Motor neuron (in vitro differentiated cells): Measurements from ENCODE around the gene TMEM253. TPM values are rescaled to one million over a fixed set of nuclear protein-coding genes. Genes with fewer than 3 reads are reported as not detected.
A peak's percentile ranks its signal among the peaks of the same experiment; 100 is the strongest.

ENCODE experiments used
- ATAC-seq, 8 experiments: fragments of 200-7000 bp; cut with Tn5 transposase; replicated peaks in 6 of 8; 2 replicates each; pipeline ENCODE4 v1.8.0; 2021; ENCODE audit warnings: mild to moderate bottlenecking in 8 of 8, moderate library complexity in 8 of 8
- H3K27ac ChIP-seq, 2 donors: fragments of 250-450 bp; sonication (Bioruptor Pico); 2 replicates each; pipeline ENCODE4 v1.9.0; 2021; ENCODE audit warnings: antibody characterized with exemption in 2 of 2, mild to moderate bottlenecking in 2 of 2, moderate library complexity in 1 of 2
- H3K4me1 ChIP-seq, 2 donors: fragments of 250-450 bp; sonication (Bioruptor Pico); replicated peaks in 1 of 2; 2 replicates each; pipeline ENCODE4 v1.6.1; 2021; ENCODE audit warnings: antibody characterized with exemption in 2 of 2, mild to moderate bottlenecking in 2 of 2, moderate library complexity in 1 of 2
- H3K4me3 ChIP-seq, 5 donors: fragments of 250-450 bp; sonication (Bioruptor Pico); 2 replicates each; pipeline ENCODE4 v1.9.0; 2021; ENCODE audit warnings: antibody characterized with exemption in 5 of 5, mild to moderate bottlenecking in 5 of 5, moderate library complexity in 4 of 5
- WGBS, 10 experiments: fragments of 450-650 bp; shearing (Covaris generic); methylation state at CpG; one replicate each; pipeline ENCODE4 v1.0.0; 2022; 5-methylcytosine and 5-hydroxymethylcytosine counted together
- in situ Hi-C, 9 experiments: fragments of 400-800 bp; cut with MboI; loops; one replicate each; pipeline ENCODE4 v1.15.0; 2021; ENCODE audit warnings: low sequenced_read_pairs in 9 of 9, low pct_unique_long_range_greater_than_20kb in 2 of 9; ENCODE audit not compliant: unreplicated experiment in 9 of 9
- total RNA-seq, 8 experiments: library from RNA; unstranded; fragments of 300-600 nt; gene quantifications; 2 replicates each; pipeline versions ENCODE4 v1.2.3 to v1.2.4, GENCODE V29; 2022

The TMEM253 gene
- total RNA-seq, 8 experiments from 2014 or later, result 0.37 to 2.5 (median 1.0) TPM

- in situ Hi-C loops, result no loop called here
- 0 to 67% (median 41%) methylated on average over 1 of the region's 1 CpG; no CpG with 5 or more reads in 2 of the 10 experiments for WGBS, 10 experiments
- Histone ChIP-seq H3K4me3 (no peak overlapping the region), H3K27ac (no peak overlapping the region), H3K4me1 (no peaks in the 10 kb centered on the region)
- ATAC-seq, result peak in 3 of 8 experiments; percentile 97 to 99 (median 98)
Observed at GRCh38 chr14:21133901-21134300, 33.0 kb downstream of the TMEM253 start.

GRCh38 chr14:21136024-21136423 is 35.2 kb downstream of the TMEM253 start:
- no peak overlapping the region for H3K27ac ChIP-seq
- in situ Hi-C loops, result no loop called here
- no peaks in the 10 kb centered on the region for H3K4me1 ChIP-seq
- WGBS, 10 experiments, result 0 to 50% (median 0%) methylated on average over 1 of the region's 1 CpG; no CpG with 5 or more reads in 1 of the 10 experiments
- no peak overlapping the region for H3K4me3 ChIP-seq
- ATAC-seq, result no peak

- no peaks in the 10 kb centered on the region for H3K4me1 ChIP-seq
- H3K4me3 ChIP-seq, result no peak overlapping the region
- in situ Hi-C loops, result no loop called here
- no peak overlapping the region for H3K27ac ChIP-seq
- 80 to 100% (median 95%) methylated on average over 1 of the region's 1 CpG; no CpG with 5 or more reads in 4 of the 10 experiments for WGBS, 10 experiments
- no peak for ATAC-seq
Observed at GRCh38 chr14:21142357-21142756, 41.5 kb downstream of the TMEM253 start.

- ATAC-seq, result no peak
- in situ Hi-C loops, result no loop called here
Observed at GRCh38 chr14:21145437-21145836, 44.6 kb downstream of the TMEM253 start.

GRCh38 chr14:21149641-21150367 is 48.9 kb downstream of the TMEM253 start:
- Histone ChIP-seq H3K27ac (no peak overlapping the region), H3K4me3 (no peak overlapping the region), H3K4me1 (no peaks in the 10 kb centered on the region)
- in situ Hi-C loops, result no loop called here
- 20 to 93% (median 72%) methylated on average over 1 to 4 of the region's 4 CpGs for WGBS, 10 experiments
- no peak for ATAC-seq

More at GRCh38 chr14:21145437-21145836, 44.6 kb downstream of the TMEM253 start:
- Histone ChIP-seq H3K27ac (no peak overlapping the region), H3K4me3 (no peak overlapping the region), H3K4me1 (no peaks in the 10 kb centered on the region)

Other genes starting within 250 kb of the TMEM253 start
- not detected for gene RNASE3, start 209.7 kb upstream of the TMEM253 start, total RNA-seq
- 10 to 100 TPM in 1 of 8 experiments, not detected in 7; 19.0 TPM for gene RNASE2, start 145.6 kb upstream of the TMEM253 start, total RNA-seq
- 100 to 1,000 TPM in 1 of 8 experiments, 10 to 100 TPM in 7; 30.2 to 119 (median 58.5) TPM for gene METTL17, start 111.1 kb upstream of the TMEM253 start, total RNA-seq
- under 1 TPM in 4 of 8 experiments, not detected in 4; 0.11 to 0.47 (median 0.39) TPM for gene SLC39A2, start 101.8 kb upstream of the TMEM253 start, total RNA-seq
- 10 to 100 TPM in 5 of 8 experiments, 1 to 10 TPM in 3; 4.1 to 51.8 (median 13.7) TPM for gene NDRG2, start 76.0 kb upstream of the TMEM253 start, total RNA-seq
- under 1 TPM in 3 of 8 experiments, not detected in 5; 0.18 to 0.62 (median 0.38) TPM for gene TPPP2, start 70.8 kb upstream of the TMEM253 start, total RNA-seq
- gene RNASE13, start 66.3 kb upstream of the TMEM253 start, total RNA-seq, result under 1 TPM in 3 of 8 experiments, not detected in 5; 0.17 to 0.90 (median 0.70) TPM
- gene RNASE7, start 58.7 kb upstream of the TMEM253 start, total RNA-seq, result under 1 TPM in 4 of 8 experiments, not detected in 4; 0.14 to 0.40 (median 0.29) TPM
- gene RNASE8, start 43.2 kb upstream of the TMEM253 start, total RNA-seq, result under 1 TPM in 2 of 8 experiments, not detected in 6; 0.22 to 0.95 TPM
- 10 to 100 TPM; 15.0 to 61.4 (median 24.8) TPM for gene ARHGEF40, start 30.8 kb upstream of the TMEM253 start, total RNA-seq
- gene ZNF219, start 2.4 kb upstream of the TMEM253 start, total RNA-seq, result 10 to 100 TPM; 10.5 to 42.7 (median 17.2) TPM
- under 1 TPM in 6 of 8 experiments, not detected in 2; 0.04 to 0.47 (median 0.20) TPM for gene OR5AU1, start 55.0 kb downstream of the TMEM253 start, total RNA-seq
- 1,000 to 10,000 TPM in 1 of 8 experiments, 100 to 1,000 TPM in 7; 566 to 1,062 (median 843) TPM for gene HNRNPC, start 168.4 kb downstream of the TMEM253 start, total RNA-seq
- gene RPGRIP1, start 179.0 kb downstream of the TMEM253 start, total RNA-seq, result under 1 TPM in 6 of 8 experiments, not detected in 2; 0.33 to 0.92 (median 0.52) TPM